Measurements from ENCODE around the gene REEP6.

The REEP6 gene

GRCh38 chr19:1447504-1447903 lies 43.5 kb upstream of the REEP6 start:
- TF ChIP-seq CTCF (IDR thresholded peaks at IDR 0.05; ENCODE audit: control insufficient read depth, insufficient read depth, low read depth, low read length, missing control alignments): no peak
- DNase-seq (ENCODE audit: low read depth): no peak
- no peak overlapping the region for H3K4me3 ChIP-seq (ENCODE audit: control insufficient read depth, low read depth, low read length)

GRCh38 chr19:1447944-1448343 lies 43.0 kb upstream of the REEP6 start:
- H3K4me3 ChIP-seq (ENCODE audit: control insufficient read depth, low read depth, low read length): no peak overlapping the region
- no peak for TF ChIP-seq CTCF (IDR thresholded peaks at IDR 0.05; ENCODE audit: control insufficient read depth, insufficient read depth, low read depth, low read length, missing control alignments)

DNA sequence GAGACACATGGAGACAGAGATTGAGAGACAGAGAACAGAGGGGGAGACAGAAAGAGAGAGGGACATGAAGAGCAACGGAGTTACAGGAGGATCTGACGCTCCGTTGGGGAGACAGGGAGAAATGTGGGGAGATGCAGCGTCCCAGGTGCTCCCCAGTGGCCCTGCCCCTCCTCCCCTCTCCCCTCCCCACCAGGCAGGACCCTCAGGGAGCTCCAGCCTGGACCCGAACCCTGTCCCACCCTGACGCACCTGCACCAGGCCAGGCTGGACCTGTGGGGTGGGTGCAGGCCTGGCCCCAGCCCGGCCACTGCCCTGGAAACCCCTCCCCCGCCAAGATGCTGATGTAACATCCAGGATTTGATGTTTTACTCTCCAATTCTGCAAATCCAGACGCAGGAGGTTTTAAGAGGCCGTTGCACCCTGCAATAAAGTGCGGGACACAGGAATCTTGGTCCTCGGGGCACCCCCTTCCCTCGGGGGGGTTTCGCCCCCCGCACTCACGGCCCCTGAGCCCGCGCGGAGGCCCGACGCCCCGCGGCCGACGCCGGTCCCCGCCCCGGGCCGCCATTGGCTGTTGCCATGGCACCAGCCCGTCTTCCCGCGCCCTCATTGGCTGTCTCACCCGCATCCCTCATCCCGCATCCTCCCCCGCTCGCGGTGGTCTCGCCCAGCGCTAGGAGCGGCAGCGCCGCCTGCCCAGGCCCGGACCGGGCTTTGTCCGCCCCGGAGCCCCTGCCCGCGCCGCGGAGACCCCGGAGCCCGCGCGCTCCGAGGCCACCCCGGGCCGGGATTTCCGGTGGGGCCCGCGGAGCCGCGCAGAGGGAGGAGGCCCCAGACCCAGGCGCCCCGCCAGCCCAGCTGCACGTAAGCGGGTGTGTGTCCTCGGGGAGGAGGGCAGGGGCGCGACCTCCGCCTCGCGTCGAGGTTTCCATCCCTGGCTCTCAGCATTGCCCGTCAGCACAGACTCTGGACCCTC lies 41.2 kb upstream of the REEP6 start, which contains the start of gene APC2:
Gene APC2, plus strand, starts transcription at position 655 of the 976 bp plus-strand sequence. CDS start 2,881 bp downstream, outside the sequence.
- no peak for TF ChIP-seq CTCF (IDR thresholded peaks at IDR 0.05; ENCODE audit: control insufficient read depth, insufficient read depth, low read depth, low read length, missing control alignments)
- peak within 1 kb of the TSS; percentile 36 for H3K4me3 ChIP-seq (ENCODE audit: control insufficient read depth, low read depth, low read length)
- DNase-seq (ENCODE audit: low read depth): no peak

More at GRCh38 chr19:1447944-1448343, 43.0 kb upstream of the REEP6 start:
- no peak for DNase-seq (ENCODE audit: low read depth)

- DNase-seq (ENCODE audit: low read depth): no peak
- no peak overlapping the region for H3K4me3 ChIP-seq (ENCODE audit: control insufficient read depth, low read depth, low read length)
- no peak for TF ChIP-seq CTCF (IDR thresholded peaks at IDR 0.05; ENCODE audit: control insufficient read depth, insufficient read depth, low read depth, low read length, missing control alignments)
These were observed 39.9 kb upstream of the REEP6 start for GRCh38 chr19:1450735-1451731.

GRCh38 chr19:1451916-1452801 lies 38.8 kb upstream of the REEP6 start:
- no peak for TF ChIP-seq CTCF (IDR thresholded peaks at IDR 0.05; ENCODE audit: control insufficient read depth, insufficient read depth, low read depth, low read length, missing control alignments)
- no peak overlapping the region for H3K4me3 ChIP-seq (ENCODE audit: control insufficient read depth, low read depth, low read length)
- no peak for DNase-seq (ENCODE audit: low read depth)
